GM12892 (cell line): ENCODE measurements around the gene TARM1. TPM values are rescaled to one million over a fixed set of nuclear protein-coding genes. Genes with fewer than 3 reads are reported as not detected.
A peak's percentile ranks its signal among the peaks of the same experiment; 100 is the strongest.

ENCODE experiments used
- DNase-seq: peaks from one replicate; pipeline ENCODE4 v3.0.0; 2011; ENCODE audit not compliant: insufficient read length
- FAIRE-seq: peaks from 2 replicates; lab custom pipeline; 2011; peaks lifted over from hg19 to GRCh38; lab: Jason Lieb, UNC
- POLR2A ChIP-seq: IDR thresholded peaks from 2 replicates; pipeline ENCODE4 v1.6.1; 2011; ENCODE audit warnings: low read depth, low read length, control low read depth
- POLR2AphosphoS5 ChIP-seq: IDR thresholded peaks from 2 replicates; pipeline ENCODE4 v1.6.1; 2011; ENCODE audit warnings: low read depth, low read length, control low read depth
- TAF1 ChIP-seq: IDR thresholded peaks from 2 replicates; pipeline ENCODE4 v1.6.1; 2011; ENCODE audit warnings: low read depth, mild to moderate bottlenecking, control low read depth, low read length, borderline replicate concordance
- polyA plus RNA-seq: library from polyadenylated mRNA; unstranded; fragments of >200 nt; gene quantifications from one replicate; pipeline ENCODE4 v1.2.1, GENCODE V29; 2012; ENCODE audit warnings: missing spikeins, inconsistent platforms; ENCODE audit not compliant: missing spikeins

Gene TARM1
- polyA plus RNA-seq: not detected

DNA sequence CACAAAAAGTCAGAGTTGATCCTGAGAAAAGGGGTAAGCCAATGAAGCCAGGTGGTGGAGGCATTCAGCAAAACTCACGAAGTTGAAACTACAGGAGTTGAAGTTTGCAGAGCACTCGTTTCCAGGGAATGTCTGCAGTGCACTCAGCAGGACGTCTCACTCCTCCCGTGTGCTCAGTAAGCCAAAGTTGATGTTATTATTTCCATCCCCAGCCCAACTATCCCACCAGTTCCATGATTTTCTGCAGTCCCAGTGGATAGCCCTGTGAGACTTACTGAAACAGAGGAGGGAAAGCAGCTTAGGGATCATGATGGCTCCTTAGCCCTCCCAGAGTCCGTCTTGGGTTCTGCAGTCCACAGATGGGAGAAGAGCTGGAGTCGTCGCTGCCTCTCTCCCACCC, at the start of gene TARM1:
TARM1 (minus strand) TSS at position 334 of the 400 bp plus-strand sequence; CDS start at position 309, 25 bp downstream.
- FAIRE-seq (no peak), DNase-seq (no peak)
- TF ChIP-seq TAF1: no peak
- no peak for TF ChIP-seq POLR2AphosphoS5
- no peak for TF ChIP-seq POLR2A

DNA sequence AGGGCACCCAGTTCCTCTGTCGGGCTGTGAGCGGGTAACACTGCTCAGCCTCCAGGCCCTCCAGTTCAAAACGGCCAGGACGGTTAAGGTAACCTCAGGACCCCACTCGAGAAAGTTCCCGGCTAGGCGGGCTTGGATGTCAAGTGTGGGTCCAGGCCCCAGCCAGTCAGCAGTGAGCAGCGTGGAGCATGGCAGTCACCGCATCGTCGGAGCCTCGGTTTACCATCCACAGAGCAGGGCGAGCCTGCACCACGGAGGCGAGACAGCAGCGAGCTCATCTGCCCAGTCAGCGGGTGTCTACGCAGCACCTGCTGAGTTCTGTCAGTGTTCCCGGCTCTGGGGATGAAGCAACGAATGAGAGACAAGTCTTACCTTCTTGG, 48.4 kb upstream of the TARM1 start:
- DNase-seq (no peak), FAIRE-seq (no peak)

DNA sequence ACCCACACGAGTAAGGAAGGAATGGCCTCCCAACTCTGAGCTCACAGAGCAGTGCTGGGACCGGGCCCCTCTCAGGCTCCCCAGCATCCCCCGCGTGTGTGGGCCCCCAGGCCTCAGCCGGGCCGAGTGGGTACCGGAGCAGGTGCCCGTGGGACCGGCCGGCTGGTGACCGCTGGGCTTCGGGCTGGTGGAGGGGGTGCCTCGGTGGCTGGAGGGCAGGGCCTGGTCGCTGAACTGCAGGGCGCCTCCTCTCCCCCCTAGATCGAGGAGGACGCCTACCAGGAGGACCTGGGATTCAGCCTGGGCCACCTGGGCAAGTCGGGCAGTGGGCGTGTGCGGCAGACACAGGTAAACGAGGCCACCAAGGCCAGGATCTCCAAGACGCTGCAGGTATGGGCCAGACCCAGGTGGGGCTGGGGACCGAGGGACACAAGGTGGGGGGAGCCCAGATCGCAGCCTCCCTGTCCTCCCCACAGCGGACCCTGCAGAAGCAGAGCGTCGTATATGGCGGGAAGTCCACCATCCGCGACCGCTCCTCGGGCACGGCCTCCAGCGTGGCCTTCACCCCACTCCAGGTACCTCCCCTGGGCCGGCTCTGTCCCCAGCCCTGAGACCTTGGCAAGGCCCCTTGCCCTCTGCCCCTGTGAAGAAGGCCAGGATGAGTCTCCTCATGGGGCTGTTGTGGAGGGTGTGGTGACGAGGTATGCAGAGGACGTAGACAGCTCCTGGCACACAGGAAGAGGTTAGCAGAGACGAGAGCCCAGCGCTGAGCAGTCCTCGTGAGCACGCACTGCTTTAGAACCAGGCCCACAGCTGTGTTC, 47.8 kb upstream of the TARM1 start:
- DNase-seq: no peak
- TF ChIP-seq POLR2A (no peak), TAF1 (no peak), POLR2AphosphoS5 (no peak)

More for the DNA sequence above, 48.4 kb upstream of the TARM1 start:
- TF ChIP-seq POLR2A (no peak), TAF1 (no peak), POLR2AphosphoS5 (no peak)

DNA sequence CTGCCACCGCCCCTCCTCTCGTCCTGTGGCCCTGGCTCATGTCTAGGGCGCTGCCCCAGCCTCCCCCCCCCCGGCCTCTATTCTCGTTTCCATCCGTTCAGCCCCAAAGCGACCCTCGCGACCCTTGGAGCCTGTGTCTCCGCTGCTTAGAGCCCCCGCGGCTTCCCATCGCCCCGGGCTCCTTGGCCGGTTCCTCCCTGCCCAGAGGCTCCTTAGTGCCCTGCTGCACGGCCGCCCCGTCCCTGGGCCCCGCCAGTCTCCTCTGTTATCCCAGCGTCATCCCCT, 47.2 kb upstream of the TARM1 start:
- DNase-seq (no peak), FAIRE-seq (no peak)
- no peak for TF ChIP-seq POLR2AphosphoS5
- no peak for TF ChIP-seq POLR2A
- no peak for TF ChIP-seq TAF1

More for the DNA sequence above, 47.8 kb upstream of the TARM1 start:
- FAIRE-seq: no peak

DNA sequence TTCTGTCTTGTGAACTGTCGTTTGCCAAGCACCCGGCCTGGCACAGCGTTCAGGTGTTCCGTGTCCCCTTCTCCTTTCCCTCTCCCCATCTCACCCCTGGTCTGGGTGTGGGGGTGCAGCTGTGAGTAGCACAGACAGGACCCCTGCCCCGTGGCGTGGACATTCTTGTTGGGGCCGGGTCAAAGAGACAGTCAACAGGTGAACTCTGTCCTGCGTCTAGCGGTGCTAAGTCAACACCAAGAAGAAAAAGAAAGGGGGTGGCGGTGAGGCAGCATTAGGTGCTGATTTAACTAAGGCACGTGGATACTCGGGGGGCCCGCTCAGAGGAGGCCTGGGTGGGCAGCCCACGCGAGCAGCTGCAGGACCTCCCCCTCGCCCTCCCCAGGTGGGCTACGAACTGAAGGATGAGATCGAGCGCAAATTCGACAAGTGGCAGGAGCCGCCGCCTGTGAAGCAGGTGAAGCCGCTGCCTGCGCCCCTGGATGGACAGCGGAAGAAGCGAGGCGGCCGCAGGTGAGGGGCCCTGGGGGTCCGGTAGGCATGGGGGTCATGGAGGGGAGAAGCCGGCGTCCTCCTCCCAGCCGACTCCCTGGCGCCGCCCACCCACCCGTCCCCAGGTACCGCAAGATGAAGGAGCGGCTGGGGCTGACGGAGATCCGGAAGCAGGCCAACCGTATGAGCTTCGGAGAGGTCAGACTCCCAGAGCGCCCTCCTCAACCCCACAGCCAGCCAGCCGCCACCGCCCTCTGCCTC, 46.7 kb upstream of the TARM1 start:
- TF ChIP-seq TAF1 (no peak), POLR2AphosphoS5 (no peak), POLR2A (no peak)
- FAIRE-seq: no peak
- no peak for DNase-seq

DNA sequence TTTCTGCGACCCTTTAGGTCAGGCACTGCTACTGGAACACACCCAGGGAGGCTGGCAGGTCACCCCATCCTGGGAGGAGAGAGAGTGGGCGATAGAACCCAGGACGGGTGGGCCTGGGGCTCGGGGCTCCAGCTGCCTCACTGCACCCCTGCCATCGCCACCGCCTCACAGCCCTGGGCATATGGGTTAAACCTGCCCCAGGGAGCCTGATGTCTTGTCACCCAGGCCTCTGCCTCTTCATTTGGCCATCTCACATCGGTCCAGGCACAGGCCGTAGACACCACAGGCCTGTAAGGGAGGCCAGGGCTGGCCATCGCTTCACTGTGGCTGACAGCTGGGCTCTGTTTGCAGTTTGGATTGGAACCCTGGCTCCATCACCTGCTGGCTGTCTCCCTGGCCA, 44.5 kb upstream of the TARM1 start:
- no peak for DNase-seq
- TF ChIP-seq TAF1 (no peak), POLR2AphosphoS5 (no peak), POLR2A (no peak)
- FAIRE-seq: no peak

DNA sequence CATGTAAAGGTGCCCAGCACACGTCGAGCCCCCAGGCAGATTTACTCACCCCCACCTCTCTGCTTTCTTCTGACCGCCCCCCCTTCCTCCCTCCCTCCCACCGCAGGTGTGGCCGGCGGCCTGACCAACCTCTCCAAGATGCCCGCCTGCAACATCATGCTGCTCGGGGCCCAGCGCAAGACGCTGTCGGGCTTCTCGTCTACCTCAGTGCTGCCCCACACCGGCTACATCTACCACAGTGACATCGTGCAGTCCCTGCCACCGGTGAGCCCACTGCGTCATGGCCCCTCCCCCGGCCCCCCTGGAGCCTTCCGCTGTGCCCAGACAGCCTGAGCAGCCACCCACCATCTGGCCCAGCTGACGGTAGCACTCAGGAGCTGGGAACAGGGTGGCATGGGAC, 43.2 kb upstream of the TARM1 start:
- FAIRE-seq (no peak), DNase-seq (no peak)
- TF ChIP-seq TAF1 (no peak), POLR2AphosphoS5 (no peak), POLR2A (no peak)

DNA sequence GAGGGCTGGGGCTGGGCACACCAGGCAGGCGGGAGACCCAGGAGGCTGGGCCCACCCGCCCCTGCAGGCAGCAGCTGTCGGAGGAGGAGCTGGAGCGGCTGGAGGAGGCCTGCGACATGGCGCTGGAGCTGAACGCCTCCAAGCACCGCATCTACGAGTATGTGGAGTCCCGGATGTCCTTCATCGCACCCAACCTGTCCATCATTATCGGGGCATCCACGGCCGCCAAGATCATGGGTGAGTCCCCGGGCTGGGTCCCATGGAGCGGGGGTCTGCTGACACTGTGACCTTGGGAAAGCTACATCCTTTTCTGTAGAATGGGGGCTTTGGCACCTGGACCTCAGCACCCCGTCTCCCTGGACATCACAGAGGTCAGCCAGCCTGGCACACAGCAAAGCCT, 42.5 kb upstream of the TARM1 start:
- TF ChIP-seq POLR2AphosphoS5 (no peak), POLR2A (no peak), TAF1 (no peak)
- no peak for DNase-seq
- no peak for FAIRE-seq

DNA sequence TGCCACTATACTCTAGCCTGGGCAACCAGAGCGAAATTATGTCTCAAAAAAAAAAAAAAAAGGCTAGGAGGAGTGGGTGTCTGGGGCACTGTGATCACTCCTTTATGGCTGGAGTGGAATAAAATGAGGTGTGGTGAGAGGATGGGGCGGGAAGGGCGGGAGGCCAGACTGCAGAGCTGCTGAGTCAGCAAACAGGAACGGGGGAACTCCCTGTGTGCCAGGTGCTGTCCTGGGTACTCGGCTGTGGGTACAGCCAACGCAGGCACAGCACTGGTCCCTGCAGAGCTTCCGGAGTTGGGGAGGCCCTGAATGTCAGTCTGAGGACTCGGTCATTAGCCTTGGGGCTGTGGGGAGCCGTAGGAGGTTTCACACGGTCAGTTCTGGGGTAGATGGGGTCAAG, 40.1 kb upstream of the TARM1 start:
- DNase-seq: no peak
- TF ChIP-seq TAF1 (no peak), POLR2AphosphoS5 (no peak), POLR2A (no peak)
- no peak for FAIRE-seq

DNA sequence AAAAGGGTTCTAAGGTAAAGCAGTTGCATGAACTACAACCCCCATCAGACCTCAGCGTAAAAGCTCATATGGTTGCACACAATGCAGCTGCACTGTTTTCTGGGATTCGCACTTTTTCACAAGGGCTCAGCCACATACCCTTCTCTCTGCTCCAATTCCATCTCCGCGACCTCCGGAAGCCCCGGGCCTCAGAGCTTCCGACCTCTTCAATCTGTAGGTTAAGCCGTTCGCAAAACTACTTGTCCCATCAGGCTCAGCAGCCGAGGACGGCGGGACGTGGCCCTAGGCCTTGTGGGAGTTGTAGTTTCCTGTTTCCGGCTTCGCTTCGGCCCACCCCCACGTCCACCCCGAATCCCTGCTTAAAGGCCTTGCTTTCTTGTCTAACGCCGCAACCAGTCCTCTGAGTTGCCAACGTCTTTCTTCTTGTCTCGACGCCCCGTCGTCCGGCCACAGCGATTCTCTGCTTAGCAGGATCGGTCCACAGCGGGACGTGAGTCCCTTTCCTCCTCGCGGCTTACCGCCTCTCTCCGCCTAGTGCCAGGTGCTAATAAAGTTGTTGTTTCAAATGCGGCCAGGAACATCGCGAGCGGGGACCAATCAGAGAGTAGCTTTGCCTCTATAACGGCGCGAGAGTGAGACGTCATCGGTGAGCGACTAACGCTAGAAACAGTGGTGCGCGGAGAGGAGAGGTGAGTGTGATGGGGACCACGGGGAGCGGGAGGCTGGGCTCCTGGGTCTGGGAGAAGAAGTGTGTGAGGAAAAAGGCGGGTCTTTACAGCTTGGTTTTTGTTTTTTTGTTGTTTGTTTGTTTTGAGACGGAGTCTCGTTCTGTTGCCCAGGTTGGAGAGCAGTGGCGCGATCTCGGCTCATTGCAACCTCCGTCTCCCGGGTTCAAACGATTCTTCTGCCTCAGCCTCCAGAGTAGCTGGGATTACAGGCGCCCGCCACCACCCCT, 34.2 kb upstream of the TARM1 start, which contains the start of the genes PRPF31 and TFPT:
PRPF31 (plus strand) TSS at position 646 of the 955 bp plus-strand sequence. CDS start 2,525 bp downstream, outside the sequence.
TFPT (minus strand) TSS at position 549 of the 955 bp plus-strand sequence; CDS start at position 161, 388 bp downstream.
- DNase-seq (peak; percentile 95), FAIRE-seq (peak; percentile 100)
- TF ChIP-seq TAF1 (peak; percentile 73; the same call in 1 of the 2 replicates), POLR2AphosphoS5 (peak; percentile 73), POLR2A (peak; percentile 88)

DNA sequence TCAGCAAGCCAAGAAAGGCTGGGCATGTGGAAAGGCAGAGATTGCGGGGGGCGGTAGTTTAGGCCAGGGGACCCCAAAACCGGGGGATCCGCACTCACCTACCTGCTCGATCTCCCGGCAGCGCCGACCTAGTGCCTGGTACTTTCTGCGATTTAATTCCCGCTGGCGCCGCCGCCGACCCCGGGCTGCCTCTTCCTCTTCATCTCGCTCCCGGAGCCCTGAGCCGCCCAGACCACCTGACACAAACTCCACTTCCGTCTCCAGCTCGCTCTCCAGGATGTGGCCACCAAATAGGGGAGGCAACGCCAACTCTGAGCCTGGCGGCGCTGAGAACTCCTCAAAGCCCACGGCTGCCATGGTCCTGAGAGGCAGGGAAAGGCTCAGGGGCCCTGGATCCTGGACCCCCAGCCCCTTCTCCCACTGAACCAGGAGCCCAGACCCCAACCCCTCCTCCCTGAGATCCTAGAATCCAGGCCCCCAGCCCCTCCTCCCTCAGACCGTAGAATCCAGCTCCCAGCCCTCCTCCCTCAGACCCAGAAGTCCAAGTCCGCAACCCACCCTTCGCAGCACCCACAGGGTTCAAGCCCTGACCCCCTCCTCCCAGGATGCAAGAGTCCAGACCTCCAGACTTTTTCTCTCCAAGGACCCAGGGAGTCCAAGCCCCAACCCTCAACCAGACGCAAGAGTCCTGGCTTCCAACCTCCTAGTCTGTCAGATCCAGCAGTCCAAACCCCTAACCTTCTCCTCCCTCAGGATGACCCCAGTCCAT, 33.4 kb upstream of the TARM1 start:
- TF ChIP-seq POLR2A (peak; percentile 33; the same call in 1 of the 2 replicates), POLR2AphosphoS5 (no peak; the same call in 1 of the 2 replicates), TAF1 (no peak)
- FAIRE-seq: peak; percentile 92
- no peak for DNase-seq

DNA sequence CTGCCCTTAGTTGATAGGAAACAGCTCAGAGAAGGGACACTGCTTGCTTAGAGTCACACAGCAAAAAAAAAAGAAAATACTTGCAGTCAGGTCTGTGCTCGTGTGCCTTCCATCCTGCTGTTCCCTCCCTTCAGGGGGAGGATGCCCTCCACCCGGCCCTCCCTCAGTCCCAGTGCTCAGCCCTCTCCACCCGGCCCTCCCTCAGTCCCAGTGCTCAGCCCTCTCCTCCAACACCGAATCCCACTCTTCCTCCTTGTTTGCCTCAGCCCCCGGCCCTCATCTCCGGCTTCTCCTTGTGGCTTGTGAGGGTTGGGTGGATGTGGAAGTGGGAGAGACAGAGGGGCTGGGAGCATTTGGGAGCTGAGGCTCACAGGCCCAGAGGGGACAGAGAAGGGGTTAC, 28.5 kb upstream of the TARM1 start:
- no peak for DNase-seq
- no peak for TF ChIP-seq POLR2AphosphoS5
- no peak for TF ChIP-seq TAF1
- TF ChIP-seq POLR2A: no peak
- FAIRE-seq: no peak
